Activated CD4-positive, alpha-beta T cell treated with anti-CD3 and anti-CD28 coated beads, Interleukin-2, amount 50 U/mL, for 16 hours (primary cell): ENCODE data around the gene TMEM53.

Experiments used
- DNase-seq: peaks from one replicate; pipeline ENCODE4 v3.0.0-alpha.2; 2020

Gene TMEM53

DNA sequence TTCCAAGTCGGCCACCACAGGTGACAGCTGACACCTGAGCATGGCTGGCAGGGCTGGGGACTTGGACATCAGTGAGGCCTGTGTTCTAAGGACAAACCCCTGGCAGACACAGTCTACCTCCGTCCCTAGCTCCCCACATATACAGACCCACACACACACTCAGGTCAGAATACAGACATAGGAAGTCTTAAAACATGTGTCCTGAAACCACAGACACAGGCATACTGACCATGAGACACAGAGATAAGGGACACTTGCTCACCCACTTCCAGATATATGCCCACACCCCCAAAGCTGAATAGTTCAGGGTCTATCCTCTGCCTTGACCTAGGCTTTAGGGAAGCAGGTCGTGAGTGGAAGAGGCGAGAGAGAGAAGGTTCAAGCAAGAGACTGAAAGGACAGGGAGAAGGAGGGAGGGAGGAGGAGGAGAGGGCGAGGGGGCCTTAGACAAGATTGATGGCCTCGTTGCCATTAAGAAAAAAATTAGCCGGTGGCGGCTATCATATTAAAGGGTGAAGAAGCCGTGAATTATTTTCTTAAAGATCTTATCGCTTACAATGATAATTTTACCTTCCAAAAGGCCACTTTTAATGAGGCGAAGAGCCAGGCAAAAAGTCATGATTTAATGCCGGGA lies 49.9 kb downstream of the TMEM53 start:
- no peak for DNase-seq

DNA sequence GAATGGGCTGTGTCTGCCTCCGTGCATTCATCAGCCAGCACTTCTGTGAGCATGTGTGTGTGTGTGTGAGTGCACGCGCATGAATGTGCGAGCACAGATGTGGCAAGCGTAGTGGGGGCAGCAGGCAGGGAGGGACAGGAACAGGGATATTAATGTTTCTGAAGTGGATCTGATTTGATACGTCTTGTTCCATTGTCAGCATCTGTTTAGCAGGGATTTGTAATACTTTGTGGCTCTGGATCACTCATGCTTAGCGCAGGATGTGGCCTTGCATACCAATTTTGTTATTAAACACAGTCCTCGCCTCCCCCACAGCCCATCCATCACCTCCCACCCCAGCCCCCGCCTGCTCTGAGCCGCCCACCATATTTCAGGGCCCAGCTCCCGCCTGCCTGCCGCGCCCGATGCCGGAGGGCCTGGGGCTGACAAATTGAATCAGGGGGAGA lies 52.4 kb downstream of the TMEM53 start:
- no peak for DNase-seq

DNA sequence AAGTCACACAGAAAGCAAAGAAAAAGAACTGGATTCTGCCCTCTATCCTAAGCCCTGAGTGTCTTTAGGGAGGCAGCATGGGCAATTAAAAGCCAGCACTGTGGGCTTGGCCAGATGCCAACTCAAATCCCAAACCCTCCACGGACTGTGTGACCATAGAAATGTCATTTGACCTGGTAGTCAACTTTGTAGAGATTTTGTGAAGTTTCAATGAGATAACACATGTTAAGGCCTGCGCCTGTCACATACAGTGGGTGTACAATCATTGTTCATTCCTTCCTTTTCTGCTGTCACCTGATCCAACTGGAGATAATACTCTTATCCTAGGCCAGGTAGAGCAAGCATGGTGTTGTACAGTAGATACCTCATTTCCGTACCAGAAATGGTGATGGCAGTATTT lies 54.2 kb downstream of the TMEM53 start:
- DNase-seq: no peak

DNA sequence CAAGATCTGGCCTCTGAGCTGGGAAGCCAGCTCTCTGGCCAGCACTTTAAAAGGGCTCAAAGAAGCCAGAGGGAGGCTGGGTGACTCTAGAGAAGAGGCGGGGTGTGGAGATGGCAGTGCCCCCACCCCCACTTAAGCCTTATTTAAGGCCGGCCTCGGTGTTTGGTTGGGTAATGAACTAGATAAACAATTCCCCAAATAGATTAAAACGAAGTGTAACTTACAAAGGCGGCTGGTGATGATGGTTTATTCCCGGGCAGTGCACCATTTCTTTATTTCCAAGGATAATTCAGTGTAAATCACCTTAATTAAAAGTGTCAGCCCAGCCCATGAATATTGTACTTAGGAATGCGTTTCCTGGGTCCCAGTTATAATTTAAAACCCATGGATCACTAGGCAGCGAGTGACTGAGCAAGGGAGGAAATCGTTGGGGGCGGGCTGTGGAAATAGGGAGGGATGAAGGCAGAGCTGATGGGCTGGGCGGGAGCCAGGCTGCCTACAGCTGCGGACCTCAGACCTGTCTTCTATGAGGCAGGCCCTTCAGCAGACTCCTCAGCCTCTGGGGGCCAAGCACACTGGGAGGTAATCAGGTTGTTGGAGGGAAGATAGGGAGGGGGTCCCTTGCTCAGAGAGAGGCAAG lies 54.9 kb downstream of the TMEM53 start:
- DNase-seq: no peak

DNA sequence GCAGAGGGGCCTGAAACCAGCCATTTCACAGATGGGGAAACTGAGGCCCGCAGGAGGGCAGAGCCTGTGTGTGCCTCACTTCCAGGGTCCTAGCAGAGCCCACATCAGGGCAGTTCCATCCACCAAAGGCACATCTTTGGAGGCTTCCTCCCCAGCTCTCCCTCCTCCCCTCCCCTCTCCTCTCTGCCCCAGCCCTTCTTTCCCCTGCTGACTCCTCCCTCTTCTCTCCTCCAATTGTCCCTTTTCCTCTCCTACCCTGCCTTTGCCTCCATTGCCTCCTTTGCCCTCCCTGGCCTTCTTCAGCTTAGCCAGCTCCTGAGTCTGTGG lies 56.6 kb downstream of the TMEM53 start:
- DNase-seq: no peak

GRCh38 chr1:44616991-44617702 lies 57.1 kb downstream of the TMEM53 start:
- DNase-seq: no peak

DNA sequence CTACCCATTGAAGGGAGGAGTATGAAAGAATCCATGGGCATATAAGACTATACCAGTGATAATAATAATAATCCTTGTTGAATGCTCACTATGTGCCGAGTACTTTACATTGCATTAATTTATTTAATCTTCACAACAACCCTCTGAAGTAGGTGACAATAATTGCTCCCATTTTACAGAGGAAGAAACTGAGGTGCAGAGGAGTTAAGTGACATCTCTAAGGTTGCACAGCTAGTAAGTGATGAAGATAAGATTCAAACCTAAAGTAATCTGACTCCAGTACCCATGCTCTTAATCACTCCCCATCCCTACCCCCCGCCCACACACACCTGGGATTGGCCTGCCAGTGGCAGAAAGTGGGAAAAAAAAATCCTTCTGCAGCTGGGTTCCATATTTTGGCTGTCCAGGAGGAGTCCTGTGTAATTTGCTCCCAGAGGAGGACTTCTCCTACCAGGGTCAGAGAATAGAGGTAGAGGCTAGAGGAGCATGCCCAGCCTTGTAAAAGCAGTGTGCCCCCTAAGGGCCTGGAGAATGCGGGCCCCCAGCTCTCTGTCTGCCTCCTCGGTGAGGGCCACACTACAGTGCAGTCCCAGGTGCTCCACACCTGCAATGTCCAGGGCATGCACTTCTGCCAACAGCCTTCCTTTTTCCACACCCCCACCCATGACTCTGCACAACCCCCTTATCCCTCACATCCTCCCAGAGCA lies 57.8 kb downstream of the TMEM53 start:
- no peak for DNase-seq

DNA sequence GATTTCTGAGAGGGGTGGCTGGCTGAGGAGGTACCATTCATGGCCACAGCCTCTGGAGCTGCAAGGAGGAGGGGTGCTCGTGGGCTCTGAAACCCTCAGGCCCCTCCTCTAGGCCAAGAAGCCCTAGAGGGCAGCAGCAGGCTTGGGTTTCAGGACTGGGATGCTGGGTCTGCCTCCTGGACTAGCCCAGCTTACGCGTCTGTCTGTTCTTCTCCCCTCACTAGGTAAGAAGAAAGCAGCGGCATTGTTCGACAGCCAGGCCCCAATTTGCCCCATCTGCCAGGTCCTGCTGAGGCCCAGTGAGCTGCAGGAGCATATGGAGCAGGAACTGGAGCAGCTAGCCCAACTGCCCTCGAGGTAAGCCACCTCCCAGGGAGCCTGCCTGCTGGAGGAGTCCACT lies 60.3 kb downstream of the TMEM53 start:
- no peak for DNase-seq

DNA sequence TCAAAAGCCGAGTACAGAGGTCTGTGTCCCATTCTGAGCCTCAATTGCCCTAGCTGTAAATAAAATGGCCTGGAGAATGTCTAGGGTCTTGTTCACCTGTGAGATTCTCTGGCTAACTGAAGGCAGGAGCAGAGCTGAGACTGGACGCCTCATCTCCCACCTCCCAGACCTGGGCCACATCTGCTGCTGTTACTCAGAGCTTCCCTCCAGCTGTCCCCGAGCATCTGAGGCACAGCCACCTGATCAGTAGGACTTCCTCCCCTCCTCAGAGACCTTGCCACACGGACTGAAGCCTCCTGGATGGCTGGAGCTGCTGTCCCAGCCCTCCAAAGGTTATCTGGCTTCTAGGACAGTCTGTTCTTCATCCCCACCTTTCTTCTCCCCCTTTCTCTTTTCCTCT lies 62.4 kb downstream of the TMEM53 start:
- DNase-seq: no peak

DNA sequence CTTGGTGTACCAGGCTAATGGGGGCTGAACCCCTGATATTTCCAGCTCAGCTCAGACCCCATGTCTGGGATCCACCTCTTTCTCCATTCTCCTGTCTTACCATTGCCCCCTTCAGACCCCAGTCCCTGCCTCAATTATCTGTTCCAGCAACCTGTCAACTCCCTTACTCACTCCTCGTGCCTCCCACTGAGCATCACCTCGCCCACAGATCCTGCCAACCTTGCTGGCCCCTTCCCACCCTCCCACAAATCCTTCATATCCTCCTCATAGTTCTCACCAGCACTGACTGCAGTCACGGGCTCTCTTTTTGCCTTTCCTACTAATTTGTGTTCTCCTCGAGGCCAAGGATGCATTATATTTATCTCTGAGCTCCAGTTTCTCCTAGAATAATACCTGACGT lies 62.9 kb downstream of the TMEM53 start:
- DNase-seq: no peak

DNA sequence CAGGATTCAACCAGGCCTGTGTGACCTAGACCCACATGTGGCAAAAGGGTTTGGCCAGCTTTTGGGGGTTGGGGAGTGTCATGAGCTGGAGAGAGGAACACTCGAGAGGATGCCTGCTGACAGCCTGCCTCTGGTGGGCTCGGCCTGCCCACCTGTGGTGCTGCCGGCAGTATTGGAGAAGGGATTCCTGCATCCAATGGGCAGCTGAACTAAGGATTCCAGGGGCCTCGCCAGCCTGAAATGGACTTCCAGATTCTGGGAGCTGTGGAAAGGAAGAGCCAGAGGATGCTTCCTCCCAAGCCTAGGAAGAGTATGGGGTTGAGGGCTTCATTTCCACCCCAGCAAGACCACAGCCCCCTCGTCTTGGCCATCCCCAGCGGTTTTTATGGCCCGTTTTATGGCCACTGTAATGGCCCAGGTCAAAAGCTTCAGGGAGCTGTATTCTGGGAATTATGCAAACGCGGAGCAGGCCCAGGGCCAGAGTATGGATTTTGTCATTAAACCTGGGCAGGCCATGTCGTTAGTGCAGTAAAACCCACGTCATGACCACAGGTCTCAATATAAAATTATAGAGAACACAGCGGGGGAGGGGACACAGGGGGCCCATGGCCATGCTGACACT lies 63.6 kb downstream of the TMEM53 start:
- no peak for DNase-seq

- DNase-seq: no peak
These were observed 64.3 kb downstream of the TMEM53 start for GRCh38 chr1:44609768-44610526.

DNA sequence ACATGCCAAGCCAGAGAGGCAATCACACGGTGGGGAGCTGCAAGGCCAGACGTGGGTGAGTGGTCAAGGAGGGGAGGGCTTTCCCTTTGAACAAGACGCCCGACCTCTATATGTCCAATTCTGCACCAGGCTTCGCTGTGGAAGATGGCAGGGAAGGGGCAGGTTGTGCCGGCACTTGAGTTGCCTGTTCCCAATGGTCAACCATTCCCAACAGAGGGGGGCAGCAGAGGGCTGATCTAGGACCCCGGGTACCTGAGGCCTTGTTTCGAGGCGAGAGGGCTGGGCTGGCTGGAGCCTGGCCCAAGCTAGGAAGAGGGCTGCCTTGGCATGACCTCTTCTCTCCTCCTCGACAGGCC lies 64.9 kb downstream of the TMEM53 start:
- no peak for DNase-seq

GRCh38 chr1:44608141-44608540 lies 66.1 kb downstream of the TMEM53 start:
- DNase-seq: no peak

DNA sequence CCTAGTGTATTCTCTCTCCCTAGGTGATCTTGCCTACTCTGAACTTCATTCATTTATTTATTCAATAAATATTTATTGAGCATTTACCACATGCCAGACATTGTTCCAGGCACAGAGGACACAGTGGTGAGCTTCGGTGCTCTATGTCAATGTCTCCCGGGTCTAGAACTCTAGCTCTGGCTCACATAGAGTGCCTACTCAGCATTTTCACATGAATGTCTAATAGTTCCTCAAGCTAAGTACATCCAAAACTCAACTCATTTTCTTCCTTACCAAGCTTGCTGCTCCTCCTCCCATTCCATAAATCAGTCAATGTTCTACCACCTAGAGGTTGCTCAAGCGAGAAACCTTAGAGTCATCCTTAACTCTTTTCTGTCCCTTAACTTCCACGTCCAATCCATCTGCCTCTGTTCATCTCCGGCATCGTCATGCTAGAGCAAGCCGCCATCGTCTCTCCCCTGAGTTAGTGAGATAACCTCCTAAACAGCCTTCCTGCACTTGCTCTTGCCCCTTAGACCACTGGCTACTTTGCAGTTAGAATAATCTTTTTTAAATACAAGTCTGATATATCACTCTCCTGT lies 67.5 kb downstream of the TMEM53 start:
- no peak for DNase-seq

DNA sequence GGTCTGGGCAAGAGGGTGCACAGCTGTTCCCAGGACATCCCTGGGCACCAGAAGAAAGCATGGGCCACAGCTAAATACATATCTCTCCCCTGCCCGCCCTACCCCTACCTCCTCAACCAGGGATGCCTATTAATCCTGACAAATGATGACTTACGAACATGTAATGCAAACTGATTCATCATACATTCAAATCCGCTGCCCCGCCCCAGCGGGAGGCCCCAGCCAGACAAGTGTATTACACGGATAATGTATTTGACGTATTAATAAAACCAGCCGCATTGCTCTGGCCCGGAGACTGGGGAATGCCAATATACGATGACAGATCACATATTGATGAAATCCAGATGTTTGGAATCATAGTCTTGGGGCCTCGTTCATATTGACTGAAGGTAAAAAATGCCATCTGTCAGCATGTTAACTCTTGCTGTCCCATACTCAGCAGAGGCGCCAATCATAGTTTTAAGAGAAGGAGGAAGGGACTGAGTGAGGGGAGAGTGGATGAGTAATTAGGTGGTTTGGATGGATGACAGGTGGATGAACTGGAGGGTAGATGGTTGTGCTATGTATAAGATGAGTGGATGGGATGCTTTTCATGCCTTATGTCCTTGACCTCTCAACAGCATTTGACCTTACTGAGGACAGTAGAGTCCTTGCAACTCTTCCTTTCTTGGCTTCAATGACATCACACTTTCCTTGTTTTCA lies 68.2 kb downstream of the TMEM53 start:
- DNase-seq: no peak

DNA sequence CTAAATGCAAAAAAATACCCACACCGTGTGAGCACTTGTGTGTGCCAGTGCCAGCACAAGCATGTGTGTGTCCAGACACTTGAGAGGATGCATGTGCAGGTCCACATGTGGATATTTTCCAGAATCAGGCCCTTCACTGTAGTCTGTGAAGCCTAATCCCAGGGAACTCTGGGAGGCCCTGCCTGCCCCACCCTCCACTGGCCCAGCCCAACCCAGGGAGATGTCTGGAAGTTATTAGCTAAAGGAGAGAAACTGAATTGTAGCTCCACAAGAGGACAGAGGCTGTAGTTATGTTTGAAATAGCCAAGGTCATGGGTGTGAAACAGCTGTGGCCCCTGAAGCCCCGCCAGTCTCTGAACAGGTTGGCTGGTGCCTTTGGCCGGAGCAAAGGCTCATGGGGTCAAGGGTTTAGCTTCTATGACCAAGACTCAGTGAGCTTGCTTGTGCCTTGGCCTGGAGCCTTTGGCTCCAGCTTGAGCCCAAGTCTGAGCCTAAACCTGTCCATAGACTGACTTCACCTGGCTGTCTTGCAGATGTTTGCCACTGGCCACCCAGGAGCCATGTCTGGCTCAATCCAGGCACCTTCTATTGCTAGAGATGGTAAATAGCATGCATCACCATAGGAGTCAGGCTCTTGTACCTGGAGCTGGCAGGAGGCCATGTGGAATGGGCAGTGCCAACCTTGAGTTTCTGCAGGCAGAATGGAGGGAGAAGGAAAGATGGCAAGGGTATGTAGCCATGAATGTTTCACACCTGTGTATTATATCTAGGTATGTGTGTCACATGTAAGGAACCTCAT lies 69.9 kb downstream of the TMEM53 start:
- no peak for DNase-seq

DNA sequence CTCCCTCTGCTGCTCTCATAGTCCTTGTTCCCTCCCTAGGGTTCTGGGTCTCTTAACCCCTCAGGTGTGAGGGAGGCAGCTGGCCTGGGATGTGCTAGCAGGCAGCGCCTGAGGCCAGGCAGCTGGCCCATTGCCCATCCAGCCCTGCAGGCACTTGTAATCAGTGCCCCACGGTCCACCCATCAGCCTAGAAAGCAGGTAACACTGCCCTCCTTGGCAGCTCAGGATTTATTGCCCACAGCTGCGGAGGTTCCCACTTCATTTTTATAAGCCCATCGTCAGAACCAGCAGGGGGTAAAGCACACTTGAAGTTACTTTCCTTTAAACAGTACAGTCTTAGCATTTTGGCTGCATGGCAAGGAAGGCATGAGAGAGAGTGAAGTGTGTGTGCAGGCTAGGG lies 70.6 kb downstream of the TMEM53 start:
- no peak for DNase-seq
